CD4-positive, alpha-beta T cell treated with Interleukin-6 at 100 ng/mL for 8 hours (primary cell): ENCODE data around the gene MKX.

Experiments used
- DNase-seq: peaks from one replicate; pipeline ENCODE4 v3.0.0-alpha.2; 2020; ENCODE audit warnings: mixed read lengths, low spot score

MKX gene

DNA sequence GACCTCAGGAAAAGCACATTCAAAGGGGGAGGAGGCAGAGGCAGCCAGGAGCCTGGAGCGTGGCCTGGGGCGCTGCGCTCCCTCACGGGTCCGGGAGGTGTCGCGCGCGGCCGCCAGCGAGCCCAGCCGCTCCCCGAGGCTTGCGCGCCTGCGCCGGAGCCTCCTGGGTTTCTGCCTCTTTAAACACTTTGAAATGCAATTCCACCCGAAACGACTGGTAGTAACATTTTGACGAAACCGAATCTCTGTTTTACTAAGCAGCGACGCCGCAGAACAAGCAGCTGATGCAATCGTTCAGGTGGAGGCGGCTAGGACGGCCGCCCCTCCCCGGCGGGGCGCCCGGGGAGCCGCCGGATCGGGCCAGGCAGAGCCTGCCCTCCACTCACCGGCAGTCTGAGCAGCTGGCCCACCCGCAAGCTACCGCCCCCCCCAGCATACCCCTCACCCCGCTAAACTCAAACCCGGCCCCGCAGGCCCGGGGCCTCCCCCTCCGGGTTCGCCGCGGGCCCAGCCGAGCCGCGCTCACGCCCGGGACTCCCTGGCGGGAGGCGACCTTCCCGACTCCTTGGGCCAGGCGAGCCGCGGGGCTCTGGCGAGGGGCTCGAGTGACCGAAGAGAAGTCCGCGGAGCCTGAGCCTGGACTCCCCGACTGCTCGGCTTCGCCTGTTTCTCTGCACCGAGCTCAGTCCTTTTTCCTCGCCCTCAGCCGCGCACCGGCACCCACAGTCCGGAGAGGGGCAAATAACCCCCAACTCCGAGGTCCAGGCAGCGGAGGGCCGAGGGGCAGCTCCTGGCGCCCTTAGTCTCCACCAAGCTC lies 3.2 kb downstream of the MKX start:
- DNase-seq, result peak; percentile 67

DNA sequence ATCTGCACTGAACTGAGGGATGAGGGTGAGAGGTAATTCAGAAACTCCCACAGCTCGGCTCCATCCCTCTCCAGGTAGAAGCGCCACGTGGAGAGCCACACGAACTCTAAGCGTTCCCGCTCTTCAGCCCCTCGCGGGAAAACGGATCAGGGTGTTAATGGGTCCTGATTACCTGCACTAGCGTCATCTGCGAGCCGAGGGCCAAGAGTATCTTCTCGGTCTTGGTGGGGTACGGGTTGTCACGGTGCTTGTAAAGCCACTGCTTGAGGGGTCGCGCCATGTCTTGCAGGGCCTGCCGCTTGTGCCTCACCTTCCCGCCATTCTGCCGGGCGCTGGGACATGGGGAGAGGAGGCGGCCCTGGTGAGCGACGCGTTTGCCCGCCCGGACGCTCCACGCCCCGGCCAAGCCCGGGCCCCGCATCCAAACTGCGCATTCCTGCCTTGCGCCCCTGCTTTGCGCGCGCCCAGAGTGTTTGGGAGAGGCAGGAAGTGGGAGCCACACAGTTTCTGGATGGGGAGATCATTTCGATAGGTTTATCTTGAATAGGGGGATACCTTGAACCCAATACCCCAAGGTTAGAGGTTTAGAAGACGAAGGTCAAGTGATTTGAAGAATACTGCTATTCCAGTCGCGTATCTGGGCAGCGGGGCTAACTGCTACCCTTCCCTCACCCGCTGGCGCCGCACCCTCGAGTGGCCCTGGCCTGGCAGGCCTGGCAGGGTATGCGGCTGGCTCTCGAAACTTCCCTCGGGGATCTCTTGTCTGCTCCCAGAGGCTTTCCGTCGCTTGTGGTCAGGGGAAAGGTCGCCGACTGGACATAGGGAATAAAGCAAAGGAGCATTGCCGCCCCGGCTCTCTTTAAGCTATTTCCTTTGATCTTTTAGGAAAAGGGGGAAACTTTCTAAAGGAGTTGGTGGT lies 4.2 kb downstream of the MKX start:
- DNase-seq, result no peak

DNA sequence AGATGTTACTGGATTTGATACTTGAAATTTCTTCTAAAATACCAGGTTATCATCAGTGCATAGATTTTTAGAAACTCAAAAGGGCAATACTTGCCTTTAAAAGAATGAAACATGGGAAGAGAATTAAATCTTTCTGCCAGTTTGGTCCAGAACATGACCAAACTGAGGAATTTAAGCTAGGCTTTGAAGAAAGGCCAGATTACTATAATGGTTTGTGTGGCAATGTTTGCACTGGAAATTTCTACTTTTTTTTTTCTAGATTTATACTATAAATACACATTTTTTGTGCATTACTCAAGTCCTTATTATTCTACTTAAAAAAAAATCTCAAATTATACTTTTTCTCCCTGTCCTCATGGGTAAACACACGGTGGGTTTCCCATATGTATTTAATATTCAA lies 9.2 kb downstream of the MKX start:
- DNase-seq, result no peak

GRCh38 chr10:27730041-27730440 lies 15.6 kb downstream of the MKX start:
- DNase-seq, result no peak

DNA sequence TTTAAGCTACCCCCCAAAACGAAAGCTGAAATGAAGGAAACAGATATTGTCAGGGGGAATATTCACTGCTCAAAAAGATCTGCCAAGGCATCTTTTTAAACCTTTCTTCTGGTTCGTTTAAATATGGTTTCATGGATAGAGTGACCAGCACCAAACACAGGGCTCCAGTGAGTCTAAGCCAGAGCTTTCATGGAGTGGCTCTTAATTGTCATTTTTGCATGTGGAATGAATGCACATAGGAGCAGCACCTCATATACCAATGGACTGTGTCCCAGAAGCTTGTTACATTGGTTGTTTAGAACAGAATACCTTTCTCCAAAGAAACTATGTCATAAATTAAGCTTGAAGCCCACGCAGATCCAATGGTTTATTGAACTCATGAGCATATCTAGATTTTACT lies 17.3 kb downstream of the MKX start:
- no peak for DNase-seq

GRCh38 chr10:27724287-27724686 lies 21.3 kb downstream of the MKX start:
- no peak for DNase-seq

- DNase-seq, result no peak
These were observed 22.2 kb downstream of the MKX start for GRCh38 chr10:27723436-27723835.

GRCh38 chr10:27720529-27720928 lies 25.1 kb downstream of the MKX start:
- no peak for DNase-seq

DNA sequence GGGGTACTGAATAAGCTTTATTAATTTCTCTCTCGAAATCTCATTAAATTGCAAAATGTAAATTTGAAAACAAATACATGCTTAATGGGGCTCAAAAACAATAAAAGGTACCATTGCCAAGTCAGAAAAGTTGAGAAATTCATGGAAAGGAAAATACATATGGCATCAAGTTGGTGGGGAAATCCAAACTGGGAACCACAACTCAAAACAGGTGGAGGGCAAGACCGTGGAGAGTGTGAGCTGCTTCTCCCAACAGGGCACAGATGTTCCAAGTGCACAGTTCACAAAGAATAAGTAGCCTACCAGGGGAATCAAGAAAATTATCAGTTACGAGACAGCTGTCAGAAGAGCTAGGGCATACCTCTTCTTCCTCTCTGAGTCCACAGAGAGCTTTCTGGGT lies 26.6 kb downstream of the MKX start:
- DNase-seq, result no peak

DNA sequence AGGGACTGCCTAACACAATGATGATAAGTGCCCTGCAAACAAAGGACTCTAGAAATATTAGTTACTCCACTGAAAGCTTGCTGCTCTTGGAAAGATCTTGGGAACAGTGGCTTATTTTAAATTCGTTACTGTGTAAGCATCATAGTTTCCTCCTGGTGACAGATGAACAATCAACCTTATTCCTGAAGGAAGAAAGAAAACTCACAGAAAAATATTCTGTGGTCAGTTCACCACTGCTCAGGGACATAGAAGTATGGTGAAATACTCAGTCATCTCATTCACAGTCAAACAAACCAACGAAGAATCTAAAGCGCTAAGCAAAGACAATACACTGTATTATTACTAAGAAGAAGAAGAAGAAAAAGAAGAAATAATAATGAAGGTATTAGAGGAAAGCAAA lies 27.8 kb downstream of the MKX start:
- no peak for DNase-seq

- DNase-seq, result no peak
These were observed 28.4 kb downstream of the MKX start for GRCh38 chr10:27717224-27717623.

DNA sequence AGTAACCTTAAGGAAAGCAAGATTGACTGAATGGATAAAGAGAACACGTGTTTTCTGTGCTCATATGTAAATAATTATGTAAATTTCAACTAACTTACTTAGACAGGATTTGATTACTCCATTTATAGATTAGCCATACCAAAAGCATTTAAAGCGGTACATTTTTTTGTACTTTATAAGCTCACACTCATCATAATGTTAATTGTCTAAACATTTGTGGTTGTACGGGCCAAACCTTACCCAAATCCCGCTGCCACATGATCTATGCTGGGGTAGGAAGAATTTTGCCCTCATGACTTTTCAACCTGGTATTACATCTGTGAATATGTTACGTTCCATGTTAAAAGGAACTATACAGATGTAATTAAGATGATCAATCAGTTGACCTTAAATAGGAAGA lies 29.1 kb downstream of the MKX start:
- no peak for DNase-seq

DNA sequence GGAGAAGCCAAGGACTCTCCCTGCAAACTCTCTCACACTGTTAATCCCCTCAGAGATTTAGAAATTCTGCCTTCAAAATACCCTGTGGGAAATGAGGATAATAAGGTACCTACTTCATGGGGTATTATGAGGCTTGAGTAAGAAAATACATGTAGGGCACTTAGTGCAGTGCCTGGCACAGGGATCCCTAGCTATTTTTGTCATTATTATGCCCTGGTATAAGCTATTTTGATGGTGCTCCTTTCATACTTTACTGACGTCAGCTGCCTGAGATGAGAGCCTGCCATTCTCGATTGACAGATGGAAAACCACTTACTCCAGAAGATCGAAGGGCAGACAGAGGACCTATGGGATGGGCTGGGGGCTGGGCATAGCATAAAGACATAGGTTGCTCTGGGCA lies 30.1 kb downstream of the MKX start:
- no peak for DNase-seq

DNA sequence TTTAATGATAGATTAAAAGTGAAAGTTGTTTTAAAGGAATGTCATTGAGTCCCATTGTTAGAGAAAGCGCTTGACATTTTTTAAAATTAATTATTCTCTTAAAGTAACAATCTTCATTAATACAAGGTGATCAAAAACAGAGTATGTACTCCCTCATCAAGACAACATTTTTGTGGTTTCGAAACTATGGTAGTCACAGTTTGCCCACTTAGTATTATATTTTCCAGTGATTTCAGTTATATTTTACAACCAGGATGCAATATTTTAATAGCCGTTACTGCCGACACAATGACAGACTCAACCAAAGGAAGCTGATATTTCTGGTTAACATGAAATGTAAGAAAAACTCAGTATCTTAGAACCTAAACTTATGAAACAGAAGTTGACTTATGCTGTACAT lies 31.3 kb downstream of the MKX start:
- DNase-seq, result no peak

DNA sequence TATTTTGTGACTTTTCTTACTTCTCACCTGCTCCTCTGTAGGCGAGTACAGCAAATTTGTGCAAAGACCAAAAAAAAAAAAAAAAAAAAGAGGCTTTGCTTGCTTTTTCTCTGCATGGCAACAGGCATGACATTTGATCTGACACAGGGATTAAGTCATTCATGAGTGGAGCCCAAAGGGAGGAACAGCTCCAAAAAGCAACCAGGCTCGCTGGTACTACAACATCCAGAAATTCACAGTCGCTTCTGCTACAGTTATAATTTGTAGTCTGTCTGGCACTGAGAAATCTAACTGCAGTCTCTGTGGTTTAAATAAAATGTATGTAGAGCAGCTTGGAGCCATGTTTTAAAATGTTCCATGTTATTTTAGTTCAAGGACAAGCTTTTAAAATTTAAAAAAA lies 31.7 kb downstream of the MKX start:
- no peak for DNase-seq

DNA sequence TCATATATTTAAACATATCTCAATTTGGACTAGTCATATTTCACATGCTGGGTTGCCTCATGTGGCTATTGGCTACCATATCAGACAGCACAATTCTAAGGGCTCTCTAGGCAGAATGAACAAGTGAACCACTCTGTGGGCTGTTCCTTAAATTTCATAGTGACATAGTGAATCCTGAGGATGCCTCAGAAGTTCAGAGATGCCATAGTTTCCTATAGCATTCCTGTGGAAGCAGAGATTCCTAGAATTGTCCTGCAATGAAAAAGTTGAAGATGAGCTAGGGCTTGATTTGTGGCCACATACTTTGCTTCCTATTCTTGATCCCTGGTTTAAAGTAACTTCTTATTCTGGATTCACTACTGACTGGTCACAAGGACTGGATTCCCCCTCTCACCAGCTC lies 35.6 kb downstream of the MKX start:
- no peak for DNase-seq

DNA sequence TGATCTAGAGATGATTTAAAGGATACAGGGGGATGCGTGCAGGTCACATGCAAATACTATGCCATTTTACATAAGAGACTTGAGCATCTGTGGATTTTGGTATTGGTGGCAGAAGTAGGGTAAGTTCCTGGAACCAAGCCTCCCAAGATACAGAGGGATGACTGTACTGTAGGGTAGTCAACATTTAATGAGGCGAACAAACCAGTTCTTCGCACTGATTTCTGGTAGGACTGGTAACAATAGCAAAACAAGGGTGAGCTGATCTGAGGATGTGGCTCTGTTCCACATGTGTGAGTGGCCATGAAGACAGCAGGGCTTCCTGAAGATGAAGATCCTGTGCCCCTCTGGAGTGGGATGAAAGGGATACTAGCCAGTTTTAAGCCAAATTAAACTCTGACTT lies 36.3 kb downstream of the MKX start:
- DNase-seq, result no peak

GRCh38 chr10:27701938-27702537 lies 43.6 kb downstream of the MKX start:
- DNase-seq, result no peak

DNA sequence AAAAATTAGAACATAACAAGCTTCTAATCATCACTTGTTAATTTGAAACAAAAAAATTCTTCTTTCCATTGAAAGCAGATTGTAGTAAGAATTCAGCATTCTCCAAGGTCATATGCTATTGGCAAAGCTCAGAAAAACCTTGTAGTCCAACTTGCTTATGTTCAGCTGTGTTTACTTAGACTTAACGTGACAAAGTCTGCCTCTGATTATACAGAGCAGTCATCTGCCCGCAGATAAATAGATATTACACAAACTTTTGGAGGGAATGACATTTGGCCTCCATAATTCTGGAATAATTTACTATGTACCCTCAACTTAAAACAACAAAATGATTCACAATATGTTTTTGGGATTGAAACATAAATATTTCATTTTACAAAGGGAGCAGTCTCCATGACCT lies 45.8 kb downstream of the MKX start:
- no peak for DNase-seq

- no peak for DNase-seq
These were observed 46.7 kb downstream of the MKX start for GRCh38 chr10:27698961-27699360.

- DNase-seq, result no peak
These were observed 49.2 kb downstream of the MKX start for GRCh38 chr10:27696466-27696865.

GRCh38 chr10:27695706-27696105 lies 49.9 kb downstream of the MKX start:
- DNase-seq, result no peak

GRCh38 chr10:27695088-27695487 lies 50.5 kb downstream of the MKX start:
- no peak for DNase-seq
